Small intestine (tissue), 4 donors: Measurements from ENCODE around the gene ZNF620. TPM values are rescaled to one million over a fixed set of nuclear protein-coding genes. Genes with fewer than 3 reads are reported as not detected.

Source experiments
- polyA plus RNA-seq, 4 donors: library from polyadenylated mRNA; stranded (reverse) in 3 of 4; unstranded in 1 of 4; fragments of 200-250 nt in 3 of 4; fragments of 120-200 nt in 1 of 4; gene quantifications; one replicate each; pipeline versions ENCODE4 v1.2.1 to v1.2.3, GENCODE V29; 2013
- donor health status: healthy with polysubstance abuse.
- donor health status: Bipolar disorder and iron deficiency.
- donor health status: healthy.

ZNF620 gene
- polyA plus RNA-seq, 4 donors = 0.54 to 8.4 (median 2.1) TPM

Other genes with a start within 250 kb of the ZNF620 start
- gene EIF1B, start 196.3 kb upstream of the ZNF620 start, polyA plus RNA-seq = 100 to 1,000 TPM in 2 of 4 donors, 10 to 100 TPM in 2; 56.1 to 118 (median 94.2) TPM
- 1 to 10 TPM in 1 of 4 donors, under 1 TPM in 2, not detected in 1; 0.22 to 4.2 (median 0.40) TPM for gene ENTPD3, start 118.9 kb upstream of the ZNF620 start, polyA plus RNA-seq
- 1,000 to 10,000 TPM; 1,014 to 1,543 (median 1,365) TPM for gene RPL14, start 48.7 kb upstream of the ZNF620 start, polyA plus RNA-seq
- 1 to 10 TPM in 3 of 4 donors, under 1 TPM in 1; 0.81 to 5.9 (median 1.5) TPM for gene ZNF619, start 28.9 kb upstream of the ZNF620 start, polyA plus RNA-seq
- gene ZNF621, start 18.9 kb downstream of the ZNF620 start, polyA plus RNA-seq = 10 to 100 TPM in 1 of 4 donors, 1 to 10 TPM in 3; 5.4 to 18.9 (median 9.4) TPM